H9 (cell line): ENCODE data around the gene UBE2D3. TPM values are rescaled to one million over a fixed set of nuclear protein-coding genes. Genes with fewer than 3 reads are reported as not detected.

ENCODE experiments used
- DNase-seq: peaks from one replicate; pipeline ENCODE4 v3.0.0-alpha.2; 2017
- H2AFZ ChIP-seq: one replicate; pipeline ENCODE4 v1.6.1; 2013; ENCODE audit warnings: mild to moderate bottlenecking, low read length, control low read depth, moderate library complexity
- H2AK5ac ChIP-seq: 2 replicates; pipeline ENCODE4 v1.6.1; 2013; ENCODE audit warnings: low read length, control low read depth, mixed read lengths; ENCODE audit not compliant: insufficient read length
- H2BK120ac ChIP-seq: one replicate; pipeline ENCODE4 v1.6.1; 2013; ENCODE audit warnings: low read depth, mild to moderate bottlenecking, low read length, control low read depth, inconsistent platforms; ENCODE audit not compliant: poor library complexity, severe bottlenecking
- H2BK12ac ChIP-seq: 2 replicates; pipeline ENCODE4 v1.6.1; 2013; ENCODE audit warnings: low read length, control low read depth, mixed read lengths, low read depth; ENCODE audit not compliant: insufficient read length
- H2BK15ac ChIP-seq: 2 replicates; pipeline ENCODE4 v1.6.1; 2013; ENCODE audit warnings: low read depth, low read length, control low read depth
- H2BK20ac ChIP-seq: one replicate; pipeline ENCODE4 v1.6.1; 2013; ENCODE audit warnings: low read depth, mild to moderate bottlenecking, low read length, control low read depth, inconsistent platforms; ENCODE audit not compliant: poor library complexity, severe bottlenecking
- H2BK5ac ChIP-seq: 2 replicates; pipeline ENCODE4 v1.6.1; 2013; ENCODE audit warnings: low read length, control low read depth, mixed read lengths; ENCODE audit not compliant: insufficient read length
- H3K14ac ChIP-seq: 2 replicates; pipeline ENCODE4 v1.6.1; 2013; ENCODE audit warnings: low read length, control low read depth; ENCODE audit not compliant: insufficient read depth
- H3K18ac ChIP-seq: 2 replicates; pipeline ENCODE4 v1.6.1; 2013; ENCODE audit warnings: low read depth, mild to moderate bottlenecking, mixed read lengths, low read length, control low read depth; ENCODE audit not compliant: insufficient read length
- H3K23ac ChIP-seq: 2 replicates; pipeline ENCODE4 v1.6.1; 2013; ENCODE audit warnings: low read length, control low read depth, mixed read lengths, low read depth; ENCODE audit not compliant: insufficient read length
- H3K23me2 ChIP-seq: 2 replicates; pipeline ENCODE4 v1.6.1; 2013; ENCODE audit warnings: low read depth, mild to moderate bottlenecking, mixed read lengths, low read length, control low read depth; ENCODE audit not compliant: insufficient read length, poor library complexity, severe bottlenecking
- H3K27ac ChIP-seq: 2 replicates; pipeline ENCODE4 v1.5.1; 2013; ENCODE audit warnings: low read length, control low read depth, mixed read lengths, low read depth; ENCODE audit not compliant: insufficient read length
- H3K27me3 ChIP-seq: 2 replicates; pipeline ENCODE4 v1.6.1; 2013; ENCODE audit warnings: low read length, control low read depth, inconsistent platforms; ENCODE audit not compliant: insufficient read depth
- H3K4ac ChIP-seq: 2 replicates; pipeline ENCODE4 v1.6.1; 2013; ENCODE audit warnings: low read depth, mild to moderate bottlenecking, control low read depth, inconsistent platforms, low read length, moderate library complexity
- H3K4me1 ChIP-seq: 2 replicates; pipeline ENCODE4 v1.6.1; 2013; ENCODE audit warnings: low read length, control low read depth, inconsistent platforms; ENCODE audit not compliant: insufficient read depth
- H3K4me2 ChIP-seq: 2 replicates; pipeline ENCODE4 v1.6.1; 2013; ENCODE audit warnings: low read length, control low read depth, mixed read lengths; ENCODE audit not compliant: insufficient read length, insufficient read depth
- H3K56ac ChIP-seq: 2 replicates; pipeline ENCODE4 v1.6.1; 2013; ENCODE audit warnings: low read depth, mild to moderate bottlenecking, mixed read lengths, low read length, control low read depth; ENCODE audit not compliant: insufficient read length
- H3K79me1 ChIP-seq: 2 replicates; pipeline ENCODE4 v1.6.1; 2013; ENCODE audit warnings: low read depth, mild to moderate bottlenecking, moderate library complexity, low read length, control low read depth, inconsistent platforms; ENCODE audit not compliant: insufficient read depth, poor library complexity, severe bottlenecking
- H3K79me2 ChIP-seq: 2 replicates; pipeline ENCODE4 v1.6.1; 2013; ENCODE audit warnings: low read length, control low read depth, inconsistent platforms; ENCODE audit not compliant: insufficient read depth
- H3K9ac ChIP-seq: 2 replicates; pipeline ENCODE4 v1.6.1; 2013; ENCODE audit warnings: low read length, control low read depth, mixed read lengths; ENCODE audit not compliant: insufficient read length; ENCODE audit errors: extremely low read depth
- H3K9me3 ChIP-seq: one replicate; pipeline ENCODE4 v1.6.1; 2013; ENCODE audit warnings: low read depth, low read length, inconsistent platforms; ENCODE audit not compliant: control insufficient read depth
- H3T11ph ChIP-seq: one replicate; pipeline ENCODE4 v1.6.1; 2013; ENCODE audit warnings: mild to moderate bottlenecking, low read length, control low read depth, inconsistent platforms
- H4K20me1 ChIP-seq: one replicate; pipeline ENCODE4 v1.6.1; 2013; ENCODE audit not compliant: control insufficient read depth, insufficient read length, insufficient read depth
- H4K5ac ChIP-seq: 2 replicates; pipeline ENCODE4 v1.6.1; 2013; ENCODE audit warnings: low read depth, mild to moderate bottlenecking, mixed read lengths, low read length, control low read depth; ENCODE audit not compliant: insufficient read length
- H4K8ac ChIP-seq: replicated peaks from 2 replicates; pipeline ENCODE4 v1.6.1; 2013; ENCODE audit warnings: low read length, control low read depth, mixed read lengths, low read depth; ENCODE audit not compliant: insufficient read length
- H4K91ac ChIP-seq: 2 replicates; pipeline ENCODE4 v1.6.1; 2013; ENCODE audit warnings: low read depth, mild to moderate bottlenecking, moderate library complexity, mixed read lengths, low read length, control low read depth; ENCODE audit not compliant: insufficient read length
- H3K27ac Mint-ChIP-seq, 3 experiments: 2 replicates in 2 of 3; 3 replicates in 1 of 3; pipeline ENCODE4 v1.8.0; 2020 to 2021; ENCODE audit warnings: mixed read lengths in 3 of 3, mild to moderate bottlenecking in 1 of 3, moderate library complexity in 1 of 3
- H3K27me3 Mint-ChIP-seq: 2 replicates; pipeline ENCODE4 v1.8.0; 2021; ENCODE audit warnings: low read depth, mild to moderate bottlenecking, moderate library complexity, mixed read lengths
- H3K36me3 Mint-ChIP-seq, 3 experiments: 2 replicates in 2 of 3; 3 replicates in 1 of 3; pipeline ENCODE4 v1.8.0; 2020 to 2021; ENCODE audit warnings: low read depth in 3 of 3, mixed read lengths in 3 of 3; ENCODE audit not compliant: insufficient read depth in 1 of 3
- H3K4me1 Mint-ChIP-seq, 2 experiments: 2 replicates each; pipeline ENCODE4 v1.8.0; 2020; ENCODE audit warnings: mixed read lengths in 2 of 2
- H3K4me3 Mint-ChIP-seq, 2 experiments: 2 replicates in 1 of 2; 3 replicates in 1 of 2; pipeline ENCODE4 v1.8.0; 2020 to 2021; ENCODE audit warnings: mild to moderate bottlenecking in 2 of 2, mixed read lengths in 2 of 2, moderate library complexity in 1 of 2
- H3K9me3 Mint-ChIP-seq, 2 experiments: 2 replicates in 1 of 2; 3 replicates in 1 of 2; pipeline ENCODE4 v1.8.0; 2020; ENCODE audit warnings: mild to moderate bottlenecking in 2 of 2, mixed read lengths in 2 of 2, moderate library complexity in 1 of 2
- CTCF ChIP-seq: fragments of 200-600 bp; sonication (generic); conservative IDR thresholded peaks from 3 replicates; pipeline ENCODE4 v1.8.0; 2021; ENCODE audit warnings: antibody characterized with exemption, mild to moderate bottlenecking
- WGBS: extraction: QIAGEN DNeasy Blood & Tissue Kit; methylation state at CpG from one replicate; pipeline ENCODE4 v1.1.7; 2013; ENCODE audit warnings: missing lambda C conversion rate, low lambda C conversion rate, mixed read lengths; ENCODE audit not compliant: insufficient read length; ENCODE audit errors: extremely low coverage; 5-methylcytosine and 5-hydroxymethylcytosine counted together
- total RNA-seq: library from RNA; stranded (reverse); gene quantifications from 2 replicates; pipeline ENCODE4 v1.2.1, GENCODE V29; 2021

The UBE2D3 gene
- total RNA-seq, 1 experiment from 2014 or later, result 378 TPM

GRCh38 chr4:102850370-102850769 is 23.0 kb upstream of the UBE2D3 start:
- no peak for TF ChIP-seq CTCF
- Histone ChIP-seq H2AK5ac (no peak overlapping the region), H4K8ac (no peak overlapping the region), H3K4me2 (no peak overlapping the region), H2BK5ac (no peak overlapping the region), H3K27ac (no peak overlapping the region), H3K23me2 (no peaks in the 10 kb centered on the region), H3K4ac (no peak overlapping the region), H2BK120ac (no peak overlapping the region), H3K79me1 (no peaks in the 10 kb centered on the region), H3T11ph (no peak overlapping the region), H3K18ac (no peak overlapping the region), H4K91ac (no peak overlapping the region), H3K9ac (no peak overlapping the region), H2BK12ac (no peak overlapping the region), H3K14ac (no peak overlapping the region), H2AFZ (no peak overlapping the region), H2BK20ac (no peak overlapping the region), H3K27me3 (no peaks in the 10 kb centered on the region), H3K23ac (no peak overlapping the region), H3K9me3 (no peaks in the 10 kb centered on the region), H4K5ac (no peak overlapping the region), H4K20me1 (no peaks in the 10 kb centered on the region), H3K4me1 (no peaks in the 10 kb centered on the region), H3K79me2 (no peaks in the 10 kb centered on the region), H2BK15ac (no peak overlapping the region), H3K56ac (no peak overlapping the region)
- Mint-ChIP-seq H3K36me3 (peaks cover 4 to 6% (median 4%) of the 10 kb centered on the region in 3 experiments; a peak in 5 of 7 replicates), H3K27me3 (no peaks in the 10 kb centered on the region), H3K4me1 (no peaks in the 10 kb centered on the region; a peak in 1 of 4 replicates), H3K9me3 (no peaks in the 10 kb centered on the region; a peak in 1 of 5 replicates), H3K27ac (no peak overlapping the region), H3K4me3 (no peak overlapping the region)
- no CpG with 5 or more reads among the region's 2 CpGs for WGBS
- no peak for DNase-seq
